GM19099 (cell line): ENCODE measurements around the gene KPTN.
A peak's percentile ranks its signal among the peaks of the same experiment; 100 is the strongest.

Experiments
- POLR2A ChIP-seq: IDR thresholded peaks from 3 replicates; pipeline ENCODE4 v1.6.1; 2011; ENCODE audit warnings: low read depth; ENCODE audit not compliant: insufficient read length; ENCODE audit errors: extremely low read depth

Gene KPTN

DNA sequence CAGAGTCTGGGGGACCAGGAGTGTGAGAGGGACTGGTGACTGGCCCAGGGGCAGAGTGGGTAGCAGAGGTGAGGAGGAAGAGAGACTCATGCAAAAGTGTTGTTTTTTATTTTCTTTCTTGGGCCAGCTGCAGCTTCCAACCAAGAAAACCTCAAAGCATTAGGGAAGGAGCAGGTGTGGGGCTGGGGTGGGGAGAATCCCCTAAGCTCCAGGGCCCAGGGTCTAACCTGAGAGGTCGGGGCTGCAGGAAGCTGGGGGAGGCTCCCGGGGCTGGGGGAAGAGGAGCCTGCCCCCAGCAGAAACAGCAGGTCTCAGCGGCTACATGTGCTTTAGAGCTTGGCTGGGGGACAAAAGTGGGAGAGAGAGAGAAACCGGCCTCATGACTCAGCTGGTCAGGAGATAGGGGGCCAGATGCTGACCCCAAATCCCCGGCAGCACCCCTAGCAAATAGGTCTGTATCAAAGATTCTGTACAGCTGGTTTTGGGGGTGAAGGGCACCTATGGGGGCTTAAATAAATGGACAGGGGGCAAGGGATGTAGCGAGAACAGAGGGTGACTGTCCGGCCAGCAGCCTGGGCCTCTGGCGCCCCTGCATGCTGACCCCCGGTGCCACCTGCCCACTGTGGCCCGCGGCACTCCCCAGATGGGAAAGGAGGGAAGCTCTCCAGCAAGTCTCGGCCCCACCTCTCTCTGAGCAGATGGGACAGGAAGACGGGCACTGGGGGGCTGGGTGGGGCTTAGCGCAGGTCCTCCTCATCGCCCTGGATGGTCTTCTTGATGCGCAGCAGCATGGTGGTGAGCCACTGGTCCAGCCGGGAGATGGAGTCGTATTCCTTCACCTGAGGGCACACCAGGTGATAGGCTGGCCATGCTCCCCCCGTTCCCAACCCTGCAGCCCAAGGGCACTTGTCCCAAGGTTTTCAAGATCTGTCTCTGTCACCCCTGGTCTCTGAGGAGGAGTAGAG, 3.8 kb upstream of the KPTN start:
- TF ChIP-seq POLR2A = no peak

DNA sequence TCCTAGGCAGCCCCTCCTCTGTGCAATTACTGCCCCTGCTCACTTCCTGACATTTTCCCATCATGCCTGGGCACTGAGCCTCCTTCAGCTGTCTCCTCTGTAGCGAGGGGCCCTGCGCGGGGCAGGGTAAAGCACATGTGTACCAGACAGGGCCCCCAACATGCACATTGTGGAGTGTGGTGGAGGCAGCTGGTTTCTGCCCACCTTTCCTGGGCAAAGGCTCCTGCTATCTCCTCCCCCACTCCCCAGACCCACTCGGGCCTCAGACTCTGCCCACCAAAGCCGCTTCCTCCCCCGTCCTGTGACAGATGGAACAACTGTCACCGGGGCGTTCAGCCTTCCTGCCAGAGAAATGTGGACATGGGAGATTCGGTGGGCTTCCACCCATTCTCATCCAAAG, 2.9 kb upstream of the KPTN start:
- no peak for TF ChIP-seq POLR2A

DNA sequence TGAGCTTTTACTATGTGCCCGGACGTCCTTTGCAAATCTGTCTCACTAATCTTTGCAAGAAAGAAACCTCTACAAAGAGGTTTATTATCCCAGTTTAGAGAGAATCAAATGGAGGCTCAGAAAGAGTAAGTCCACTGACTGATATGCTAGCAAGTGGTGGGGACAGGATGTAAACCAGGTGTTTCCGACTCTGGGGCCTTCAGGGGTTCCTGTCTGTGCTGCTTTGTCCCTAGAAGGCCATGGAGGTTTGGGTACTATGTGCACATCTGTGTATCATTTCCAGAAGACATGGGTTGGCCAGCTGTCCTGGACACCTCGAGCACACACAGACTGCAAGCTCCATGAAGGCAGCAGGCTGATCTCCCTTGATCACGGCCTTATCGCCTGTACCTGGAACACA, 1.2 kb upstream of the KPTN start:
- peak; percentile 15 for TF ChIP-seq POLR2A

DNA sequence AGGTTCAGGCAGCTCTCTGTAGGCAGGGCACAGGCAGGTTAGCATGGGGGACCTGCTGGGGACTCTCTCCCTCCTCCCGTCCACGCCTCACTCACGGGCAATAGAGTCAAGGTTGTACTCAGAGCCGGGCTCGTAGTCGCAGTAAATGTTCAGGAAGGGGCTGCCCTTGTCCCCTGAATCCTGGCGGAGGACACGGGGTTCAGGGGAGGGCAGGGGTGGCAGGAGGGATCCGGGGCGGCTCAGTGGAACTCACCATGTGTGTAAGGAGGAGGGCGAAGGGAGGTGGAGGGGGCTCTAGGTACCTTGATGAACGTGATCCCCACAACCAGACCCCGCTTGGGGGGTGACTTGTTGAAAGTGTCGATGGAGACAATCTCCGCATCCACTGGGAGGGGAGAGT, 819 bp downstream of the KPTN start:
- no peak for TF ChIP-seq POLR2A

DNA sequence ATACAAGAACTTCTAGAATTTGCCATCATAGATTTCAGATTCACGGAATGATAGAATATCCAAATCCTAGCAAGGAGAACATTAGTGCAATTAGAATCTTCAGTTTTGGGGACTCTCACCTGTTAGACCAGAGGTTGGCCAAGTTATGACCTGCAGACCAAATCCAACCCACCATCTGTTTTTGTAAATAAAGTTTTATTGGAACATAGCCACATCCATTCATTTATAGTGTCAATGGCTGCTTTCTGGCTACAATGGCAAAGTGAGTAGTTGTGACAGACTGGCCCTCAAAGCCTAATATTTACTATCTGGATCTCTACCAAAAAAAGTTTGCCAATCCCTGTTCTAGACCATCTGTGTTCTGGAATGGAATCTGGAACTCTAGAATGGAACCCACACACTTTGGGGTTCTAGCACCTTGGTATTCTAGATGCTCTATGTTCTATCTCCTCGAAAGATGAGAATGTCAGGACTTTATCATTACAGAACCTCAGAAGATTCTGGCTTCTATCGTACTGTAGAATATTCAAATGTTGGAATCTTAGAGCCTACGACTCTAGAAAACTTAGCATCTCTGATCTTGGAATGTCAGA, 2.5 kb downstream of the KPTN start:
- TF ChIP-seq POLR2A = no peak

DNA sequence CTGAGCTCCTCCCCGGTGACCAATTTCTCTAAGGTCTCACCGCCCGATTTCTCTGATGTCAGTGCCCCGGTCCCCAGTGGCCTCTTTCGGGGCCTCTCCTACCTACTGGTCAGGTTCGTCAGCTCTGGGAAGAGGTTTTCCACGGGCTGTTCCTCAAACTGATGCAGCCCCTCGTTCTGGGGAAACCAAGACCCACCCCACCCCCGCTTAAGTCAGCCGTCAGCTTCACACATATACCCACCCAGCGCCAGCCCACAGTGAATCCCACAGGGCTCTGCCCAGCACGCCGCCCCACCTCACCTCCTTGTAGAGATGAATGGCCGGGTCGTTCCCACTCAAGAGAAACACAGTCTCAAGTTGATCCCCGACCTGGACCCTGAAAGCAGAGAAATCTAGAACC, 3.4 kb downstream of the KPTN start:
- TF ChIP-seq POLR2A = no peak

DNA sequence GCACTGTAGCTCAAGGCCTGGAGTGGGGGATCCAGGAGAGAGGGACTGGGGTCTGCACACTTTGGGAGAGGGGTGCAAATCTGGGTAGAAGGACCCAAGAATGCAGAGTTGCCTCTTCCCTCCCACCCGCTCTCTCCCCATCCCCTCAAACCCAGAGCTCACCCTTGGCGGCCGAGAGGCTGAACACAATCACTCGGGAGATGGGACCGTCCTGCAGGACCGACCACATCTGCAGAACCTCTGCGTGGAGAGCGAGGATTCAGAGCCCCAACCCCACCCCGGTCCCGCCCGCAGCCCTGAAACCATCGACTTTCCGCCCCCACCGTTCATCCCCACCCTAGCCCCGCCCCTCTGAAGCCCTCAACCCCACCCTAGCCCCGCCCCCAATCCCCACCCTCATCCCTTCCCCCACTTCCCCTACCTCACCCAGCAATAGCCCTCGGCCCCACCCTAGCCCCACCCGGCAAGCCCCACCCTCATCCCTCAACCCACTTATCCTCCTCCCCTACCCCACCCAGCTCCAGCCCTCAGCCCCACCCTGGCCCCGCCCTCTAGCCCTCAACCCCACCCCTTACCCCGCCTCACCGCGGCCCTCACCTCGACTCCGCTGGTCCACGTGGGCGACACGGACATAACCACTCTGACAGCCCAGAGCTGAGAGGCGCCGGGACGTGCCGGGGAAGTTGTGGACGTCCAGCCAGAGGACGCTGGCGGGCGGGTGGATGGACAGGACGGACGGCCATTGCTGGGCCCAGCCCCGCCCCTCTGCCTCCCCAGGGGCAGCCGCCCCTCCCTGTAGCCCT, 4.1 kb downstream of the KPTN start:
- TF ChIP-seq POLR2A = no peak

DNA sequence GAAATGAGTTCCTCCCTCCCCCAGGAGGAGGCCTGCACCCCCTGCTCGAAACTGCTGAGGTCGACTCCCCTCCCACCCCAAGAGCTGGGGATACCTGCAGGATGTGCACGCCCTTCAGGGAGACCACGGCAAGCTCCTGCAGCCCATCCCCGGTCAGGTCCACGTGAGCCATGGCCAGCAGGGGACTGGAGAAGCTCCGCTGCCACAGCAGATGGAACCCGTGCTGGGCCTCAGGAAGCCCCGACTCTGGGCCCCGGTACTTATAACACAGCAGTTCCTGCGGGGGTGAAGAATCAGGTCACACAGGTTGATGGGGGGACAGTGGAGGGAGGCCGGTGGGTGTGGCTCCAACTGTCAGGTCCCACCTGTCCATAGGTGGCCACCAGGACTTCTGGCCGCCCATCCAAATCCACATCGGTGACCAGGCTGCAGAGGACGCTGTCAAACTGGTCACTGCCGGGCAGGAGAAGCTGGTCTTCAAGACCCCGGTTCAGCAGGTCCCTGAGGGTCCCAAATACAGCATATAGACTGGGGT, 7.5 kb downstream of the KPTN start:
- TF ChIP-seq POLR2A = no peak

DNA sequence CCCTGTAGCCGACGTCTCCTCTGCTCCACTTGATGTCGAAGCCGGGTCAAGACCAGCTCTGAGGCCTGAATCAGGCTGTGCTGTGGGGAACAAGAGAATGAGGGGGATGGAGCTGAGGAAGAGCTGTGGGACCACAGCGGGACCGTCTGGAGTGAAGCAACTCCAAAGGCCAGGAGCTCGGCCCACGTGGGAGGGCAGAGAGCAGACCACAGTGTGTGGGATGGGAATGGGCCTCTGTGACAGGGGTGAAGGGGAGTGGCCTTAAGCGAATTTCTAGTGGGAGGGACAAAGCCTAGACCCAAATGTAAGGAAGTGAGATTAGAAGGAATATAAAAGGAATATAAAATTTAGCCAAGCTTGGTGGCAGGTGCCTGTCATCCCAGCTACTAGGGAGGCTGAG, 8.6 kb downstream of the KPTN start:
- no peak for TF ChIP-seq POLR2A

DNA sequence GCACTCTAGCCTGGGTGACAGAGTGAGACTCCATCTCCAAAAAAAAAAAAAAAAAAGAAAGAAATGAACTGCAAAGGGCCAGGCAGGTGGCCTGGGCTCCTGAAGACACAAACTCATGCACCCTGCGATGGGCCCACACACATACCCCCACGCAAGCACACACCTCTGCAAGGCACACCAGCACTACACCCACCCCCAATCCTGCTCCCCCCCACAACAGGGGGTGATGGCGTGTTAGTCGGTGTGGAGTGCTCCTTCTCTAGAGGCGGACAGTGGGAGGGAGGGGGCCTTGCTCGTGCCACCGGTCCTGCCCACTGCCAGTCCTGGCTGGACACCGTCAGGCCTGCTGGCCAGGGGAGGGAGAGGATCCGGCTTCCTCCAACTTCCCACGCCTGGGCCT, 10.7 kb downstream of the KPTN start:
- no peak for TF ChIP-seq POLR2A

DNA sequence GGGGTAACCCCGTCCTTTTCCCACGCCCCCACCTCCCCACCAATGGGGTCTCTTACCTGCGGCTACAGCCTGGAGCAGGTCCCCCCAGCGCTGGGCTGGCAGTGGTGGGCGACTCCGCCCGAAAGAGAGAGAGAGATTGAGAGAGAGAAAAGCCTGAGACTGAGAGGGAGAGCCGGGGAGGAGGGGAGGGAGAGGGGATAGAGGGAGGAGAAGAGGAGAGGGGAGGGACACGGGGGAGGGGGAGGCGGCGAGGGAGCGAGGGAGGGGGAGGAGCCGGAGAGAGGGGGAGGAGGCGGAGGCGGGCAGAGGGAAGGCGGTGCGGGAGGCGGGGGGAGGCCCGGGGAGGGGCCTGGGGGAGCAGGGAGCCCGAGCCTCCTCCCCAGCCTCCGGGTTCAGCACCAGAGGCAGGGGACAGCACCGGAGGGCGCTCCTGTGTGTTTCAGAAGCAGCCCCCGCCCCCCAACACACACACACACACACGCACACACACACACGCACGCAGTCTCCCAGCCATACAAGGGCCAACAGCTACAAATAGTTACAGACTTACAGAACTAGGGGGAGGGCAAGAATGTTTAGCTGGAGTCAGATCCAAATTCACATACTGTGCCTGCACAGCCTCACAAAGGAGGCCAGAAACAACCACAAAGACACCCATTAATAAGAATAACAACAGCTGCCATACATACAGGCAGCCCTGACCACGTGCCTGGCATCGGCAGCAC, 12.1 kb downstream of the KPTN start, which contains the start of gene SLC8A2:
Gene SLC8A2 (minus strand): TSS at position 161 of the 725 bp plus-strand sequence. CDS start 5,490 bp downstream, outside the sequence.
- TF ChIP-seq POLR2A = no peak

DNA sequence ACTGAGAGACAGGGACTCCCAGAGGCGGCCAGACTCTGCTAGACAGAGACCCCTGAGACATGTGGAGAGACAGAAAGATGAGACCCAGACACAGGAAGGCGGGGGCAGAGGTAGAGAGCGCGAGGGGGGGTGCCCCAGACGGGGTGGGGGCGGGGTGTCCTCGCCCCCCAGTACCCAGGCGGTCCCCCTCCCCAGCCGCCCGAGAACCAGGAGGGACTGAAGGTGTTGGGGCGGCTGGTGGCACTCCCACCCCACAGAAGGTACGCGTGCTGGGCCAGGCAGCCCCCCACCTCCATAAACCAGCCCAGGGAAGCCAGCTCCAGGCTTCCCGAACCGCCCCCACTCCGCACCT, 12.7 kb downstream of the KPTN start:
- no peak for TF ChIP-seq POLR2A

DNA sequence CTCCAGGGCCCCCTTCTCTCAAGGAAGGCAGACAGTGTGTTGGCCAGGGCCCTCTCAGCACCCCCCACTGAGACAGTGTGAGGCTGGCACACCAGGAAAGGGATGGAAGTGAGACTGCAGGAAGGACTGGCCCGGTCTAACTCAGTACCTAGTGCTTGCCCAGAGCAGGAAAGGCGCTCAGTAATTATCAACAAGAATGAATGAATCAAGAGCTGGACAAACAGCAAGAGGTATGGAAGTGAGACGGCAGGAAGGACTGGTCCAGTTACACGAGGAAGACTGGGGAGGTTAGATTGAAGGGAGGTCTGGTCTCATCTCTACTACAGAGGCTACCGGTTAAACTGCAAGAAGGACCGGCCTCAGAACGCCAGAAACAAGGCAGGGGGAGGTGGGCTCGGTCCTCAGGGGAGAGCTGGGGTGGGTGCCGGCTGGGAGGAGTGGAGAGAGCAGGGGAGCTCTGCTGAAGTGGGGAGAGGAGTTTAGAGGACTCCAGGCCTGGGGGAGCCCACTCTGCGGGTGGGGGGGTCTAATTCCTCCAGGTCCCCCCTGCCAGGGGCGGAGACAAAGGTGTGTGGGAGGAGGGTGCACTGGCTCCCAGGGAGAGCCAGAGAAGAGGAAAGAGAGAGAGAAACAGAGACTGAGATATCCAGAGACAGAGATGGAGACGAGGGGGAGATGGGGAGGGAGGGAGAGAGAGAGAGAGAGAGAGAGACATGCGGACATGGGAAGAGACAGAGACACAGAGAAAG, 13.4 kb downstream of the KPTN start:
- no peak for TF ChIP-seq POLR2A

DNA sequence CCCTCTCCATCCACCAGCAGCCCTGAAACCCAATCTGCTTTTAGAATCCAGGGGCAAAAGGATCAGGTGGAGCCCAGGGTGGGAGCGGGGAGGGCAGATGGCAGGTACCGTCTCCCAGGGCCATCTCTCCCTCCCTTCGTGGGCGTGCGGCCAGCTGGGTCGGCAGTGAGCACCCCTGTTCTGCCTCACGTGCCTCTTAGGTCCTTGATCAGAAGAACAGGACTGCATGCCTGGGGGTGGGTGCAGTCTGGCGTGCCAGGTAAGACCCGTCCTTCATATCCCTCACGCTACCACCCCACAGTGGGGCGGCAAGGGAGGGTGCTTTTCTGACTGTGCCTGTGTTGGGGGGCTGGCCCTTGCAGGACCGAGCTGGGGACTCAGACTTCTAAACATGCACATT, 14.3 kb downstream of the KPTN start:
- no peak for TF ChIP-seq POLR2A
